Measurements from ENCODE around the gene C1orf159.

- TF ChIP-seq EZH2 (IDR thresholded peaks at IDR 0.05; ENCODE audit: borderline replicate concordance, insufficient read depth, low read depth, low read length, poor library complexity, severe bottlenecking) (no peak), CTCF (IDR thresholded peaks at IDR 0.05) (no peak)
Observed at GRCh38 chr1:1141911-1142250, 26.0 kb upstream of the C1orf159 start.
